ENCODE data around the gene C7orf57. TPM values are rescaled to one million over a fixed set of nuclear protein-coding genes. Genes with fewer than 3 reads are reported as not detected.

The C7orf57 gene
- total and polyA plus RNA-seq, 2 experiments from 2014 or later, result 0.42 to 2.1 TPM

DNA sequence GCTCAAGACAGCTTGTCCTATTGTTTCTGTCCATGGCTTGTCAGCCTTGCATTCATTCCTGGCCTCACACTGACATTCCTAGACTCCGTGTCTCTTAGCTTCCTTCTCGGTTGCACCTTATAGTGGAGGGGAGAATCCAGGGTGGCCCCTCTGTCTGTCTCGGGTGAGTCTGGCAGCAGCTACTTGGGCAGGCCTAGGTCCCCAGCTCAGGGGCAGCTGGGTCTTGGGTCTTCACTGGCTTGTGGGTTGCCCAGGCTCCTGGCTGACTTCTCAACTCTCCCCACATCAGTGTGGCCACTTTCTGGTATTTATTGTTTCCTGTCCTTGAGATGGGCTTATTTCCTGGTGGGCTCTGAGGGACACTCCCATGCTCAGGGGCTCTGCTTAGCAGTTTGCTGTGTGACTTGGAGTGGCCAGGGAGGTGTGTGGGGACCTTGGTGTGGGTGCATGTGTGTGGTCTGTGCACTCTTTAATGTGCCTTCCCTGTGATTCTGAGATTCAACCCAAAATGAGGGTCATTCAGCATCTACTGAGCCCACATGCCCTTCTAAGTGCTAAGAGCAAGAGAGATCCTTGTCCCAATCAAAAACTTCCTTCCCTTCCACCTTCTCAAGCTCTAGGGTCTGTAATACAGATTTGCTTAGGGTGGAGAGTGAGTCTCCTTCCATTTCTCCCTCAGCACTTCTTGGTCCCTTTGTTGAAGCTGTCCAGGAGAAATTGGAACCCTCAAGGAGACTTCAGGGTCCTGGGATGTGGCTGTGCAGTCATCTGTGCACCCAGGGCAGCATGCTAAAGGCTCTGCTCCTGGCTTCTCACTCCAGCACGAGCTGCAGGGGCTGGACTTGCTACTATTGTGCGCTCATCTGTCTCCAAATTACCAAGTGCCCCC lies 73.9 kb downstream of the C7orf57 start:
- no peak overlapping the region for H2AFZ ChIP-seq
- H3K79me2 ChIP-seq (replicated peaks; ENCODE audit: insufficient read depth), result no peaks in the 10 kb centered on the region
- H3K4me2 ChIP-seq, result no peak overlapping the region
- no peak overlapping the region; the same call in 1 of the 2 replicates for H3K27ac ChIP-seq (ENCODE audit: low read depth)
- H3K9me2 ChIP-seq (ENCODE audit: insufficient read depth), result no peaks in the 10 kb centered on the region
- H3K27me3 ChIP-seq (ENCODE audit: insufficient read depth), result no peaks in the 10 kb centered on the region
- Mint-ChIP-seq H3K9me3 (no peaks in the 10 kb centered on the region), H3K27ac (no peak overlapping the region), H3K27me3 (ENCODE audit: insufficient read depth, low read depth, poor library complexity) (peaks cover 8% of the 10 kb centered on the region), H3K36me3 (ENCODE audit: low read depth) (peaks cover 48% of the 10 kb centered on the region), H3K4me3 (no peak overlapping the region), H3K4me1 (peaks cover 14% of the 10 kb centered on the region)
- TF ChIP-seq, protein P1, sequence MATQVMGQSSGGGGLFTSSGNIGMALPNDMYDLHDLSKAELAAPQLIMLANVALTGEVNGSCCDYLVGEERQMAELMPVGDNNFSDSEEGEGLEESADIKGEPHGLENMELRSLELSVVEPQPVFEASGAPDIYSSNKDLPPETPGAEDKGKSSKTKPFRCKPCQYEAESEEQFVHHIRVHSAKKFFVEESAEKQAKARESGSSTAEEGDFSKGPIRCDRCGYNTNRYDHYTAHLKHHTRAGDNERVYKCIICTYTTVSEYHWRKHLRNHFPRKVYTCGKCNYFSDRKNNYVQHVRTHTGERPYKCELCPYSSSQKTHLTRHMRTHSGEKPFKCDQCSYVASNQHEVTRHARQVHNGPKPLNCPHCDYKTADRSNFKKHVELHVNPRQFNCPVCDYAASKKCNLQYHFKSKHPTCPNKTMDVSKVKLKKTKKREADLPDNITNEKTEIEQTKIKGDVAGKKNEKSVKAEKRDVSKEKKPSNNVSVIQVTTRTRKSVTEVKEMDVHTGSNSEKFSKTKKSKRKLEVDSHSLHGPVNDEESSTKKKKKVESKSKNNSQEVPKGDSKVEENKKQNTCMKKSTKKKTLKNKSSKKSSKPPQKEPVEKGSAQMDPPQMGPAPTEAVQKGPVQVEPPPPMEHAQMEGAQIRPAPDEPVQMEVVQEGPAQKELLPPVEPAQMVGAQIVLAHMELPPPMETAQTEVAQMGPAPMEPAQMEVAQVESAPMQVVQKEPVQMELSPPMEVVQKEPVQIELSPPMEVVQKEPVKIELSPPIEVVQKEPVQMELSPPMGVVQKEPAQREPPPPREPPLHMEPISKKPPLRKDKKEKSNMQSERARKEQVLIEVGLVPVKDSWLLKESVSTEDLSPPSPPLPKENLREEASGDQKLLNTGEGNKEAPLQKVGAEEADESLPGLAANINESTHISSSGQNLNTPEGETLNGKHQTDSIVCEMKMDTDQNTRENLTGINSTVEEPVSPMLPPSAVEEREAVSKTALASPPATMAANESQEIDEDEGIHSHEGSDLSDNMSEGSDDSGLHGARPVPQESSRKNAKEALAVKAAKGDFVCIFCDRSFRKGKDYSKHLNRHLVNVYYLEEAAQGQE (IDR thresholded peaks at IDR 0.05; ENCODE audit: unreplicated experiment), result no peak
- TF ChIP-seq ZNF114 (CRISPR knock-in tag; IDR thresholded peaks at IDR 0.05) (no peak), CREB1 (CRISPR knock-in tag; IDR thresholded peaks at IDR 0.05; ENCODE audit: low read depth) (no peak), NANOG (IDR thresholded peaks at IDR 0.05; ENCODE audit: borderline replicate concordance) (no peak), EZH2 (IDR thresholded peaks at IDR 0.05; ENCODE audit: low read depth, unreplicated experiment) (no peak), JUNB (IDR thresholded peaks at IDR 0.05; ENCODE audit: unreplicated experiment) (no peak), STAT1 (IDR thresholded peaks at IDR 0.05; ENCODE audit: unreplicated experiment) (no peak)
- TF ChIP-seq, protein P2, sequence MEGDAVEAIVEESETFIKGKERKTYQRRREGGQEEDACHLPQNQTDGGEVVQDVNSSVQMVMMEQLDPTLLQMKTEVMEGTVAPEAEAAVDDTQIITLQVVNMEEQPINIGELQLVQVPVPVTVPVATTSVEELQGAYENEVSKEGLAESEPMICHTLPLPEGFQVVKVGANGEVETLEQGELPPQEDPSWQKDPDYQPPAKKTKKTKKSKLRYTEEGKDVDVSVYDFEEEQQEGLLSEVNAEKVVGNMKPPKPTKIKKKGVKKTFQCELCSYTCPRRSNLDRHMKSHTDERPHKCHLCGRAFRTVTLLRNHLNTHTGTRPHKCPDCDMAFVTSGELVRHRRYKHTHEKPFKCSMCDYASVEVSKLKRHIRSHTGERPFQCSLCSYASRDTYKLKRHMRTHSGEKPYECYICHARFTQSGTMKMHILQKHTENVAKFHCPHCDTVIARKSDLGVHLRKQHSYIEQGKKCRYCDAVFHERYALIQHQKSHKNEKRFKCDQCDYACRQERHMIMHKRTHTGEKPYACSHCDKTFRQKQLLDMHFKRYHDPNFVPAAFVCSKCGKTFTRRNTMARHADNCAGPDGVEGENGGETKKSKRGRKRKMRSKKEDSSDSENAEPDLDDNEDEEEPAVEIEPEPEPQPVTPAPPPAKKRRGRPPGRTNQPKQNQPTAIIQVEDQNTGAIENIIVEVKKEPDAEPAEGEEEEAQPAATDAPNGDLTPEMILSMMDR (conservative IDR thresholded peaks at IDR 0.05; ENCODE audit: low read depth in 2 of 2), result no peak
- no peak overlapping the region for H3K4me3 ChIP-seq
- no peaks in the 10 kb centered on the region for H4K20me1 ChIP-seq (replicated peaks; ENCODE audit: insufficient read depth)
- no peaks in the 10 kb centered on the region for H3F3A ChIP-seq (replicated peaks; ENCODE audit: low read depth)
- peaks cover 15% of the 10 kb centered on the region for H3K36me3 ChIP-seq (ENCODE audit: insufficient read depth)
- 0 out of 2 replicates have a peak, but pooled peaks cover 3% of the 10 kb centered on the region for H3K4me1 ChIP-seq (ENCODE audit: insufficient read depth)
- DNase-seq (ENCODE audit: low spot score) (no peak), ATAC-seq (no peak)
